Measurements from ENCODE around the gene HEPN1.

- no peak for TF ChIP-seq ZNF184 (CRISPR knock-in tag; IDR thresholded peaks at IDR 0.05)
- TF ChIP-seq BCOR (IDR thresholded peaks at IDR 0.05) = no peak
- TF ChIP-seq STAT6 (CRISPR knock-in tag; IDR thresholded peaks at IDR 0.05) = no peak
- no peak for TF ChIP-seq TAF1 (IDR thresholded peaks at IDR 0.05; ENCODE audit: control insufficient read depth, extremely low read depth, insufficient read depth, low read length, severe bottlenecking)
- no peak for TF ChIP-seq BHLHE40 (IDR thresholded peaks at IDR 0.05; ENCODE audit: low read length)
Observed at GRCh38 chr11:124928942-124929665, 10.1 kb downstream of the HEPN1 start.

All from K562 (cell line).